Cardiac muscle cell (in vitro differentiated cells and primary cell): ENCODE data around the gene MYCBP2. TPM values are rescaled to one million over a fixed set of nuclear protein-coding genes. Genes with fewer than 3 reads are reported as not detected.

Experiments used
- DNase-seq, 2 donors: peaks; one replicate each; pipeline versions ENCODE4 v3.0.0 to v3.0.0-alpha.2; 2010 to 2017; ENCODE audit warnings: low read depth in 1 of 2, low spot score in 1 of 2
- H3K27ac ChIP-seq: fragments of 200-600 bp; sonication (generic); 2 replicates; pipeline ENCODE4 v1.5.1; 2016
- H3K27me3 ChIP-seq: fragments of 200-600 bp; sonication (generic); 2 replicates; pipeline ENCODE4 v1.6.0; 2016; ENCODE audit warnings: control low read depth
- H3K36me3 ChIP-seq: fragments of 200-600 bp; sonication (generic); 2 replicates; pipeline ENCODE4 v1.5.1; 2016; ENCODE audit warnings: control low read depth
- H3K4me1 ChIP-seq: fragments of 200-600 bp; sonication (generic); 2 replicates; pipeline ENCODE4 v1.8.1; 2017; ENCODE audit warnings: low read depth, mild to moderate bottlenecking, mixed run types
- H3K4me3 ChIP-seq: fragments of 200-600 bp; sonication (generic); 2 replicates; pipeline ENCODE4 v1.5.1; 2016; ENCODE audit warnings: mild to moderate bottlenecking
- H3K9me3 ChIP-seq: fragments of 200-600 bp; sonication (generic); 2 replicates; pipeline ENCODE4 v1.5.1; 2017; ENCODE audit warnings: low read depth, mild to moderate bottlenecking, control low read depth
- CTCF ChIP-seq: IDR thresholded peaks from 2 replicates; pipeline ENCODE4 v1.5.1; 2012; ENCODE audit warnings: low read depth, mild to moderate bottlenecking, low read length
- polyA plus RNA-seq: library from polyadenylated mRNA; unstranded; fragments of >200 nt; fragmentation: Nextera tagmentation; extraction: Ambion mirVana; gene quantifications from 2 replicates; pipeline ENCODE4 v1.2.1, GENCODE V29; 2016
- total RNA-seq: library from RNA; depleted of rRNA; stranded (reverse); fragments of >200 nt; gene quantifications from 2 replicates; pipeline ENCODE4 v1.2.3, GENCODE V29; 2016

The MYCBP2 gene
- total and polyA plus RNA-seq, 2 experiments from 2014 or later = 19.8 to 51.1 TPM

GRCh38 chr13:77177646-77178045 is 149.2 kb downstream of the MYCBP2 start:
- TF ChIP-seq CTCF = no peak
- H3K4me1 ChIP-seq = no peaks in the 10 kb centered on the region
- no peak for DNase-seq
- H3K4me3 ChIP-seq = no peak overlapping the region
- no peaks in the 10 kb centered on the region for H3K27me3 ChIP-seq
- no peak overlapping the region for H3K27ac ChIP-seq
- no peaks in the 10 kb centered on the region for H3K9me3 ChIP-seq
- H3K36me3 ChIP-seq = peaks cover 43% of the 10 kb centered on the region

GRCh38 chr13:77176350-77176749 is 150.5 kb downstream of the MYCBP2 start:
- H3K4me1 ChIP-seq = no peaks in the 10 kb centered on the region
- no peaks in the 10 kb centered on the region for H3K27me3 ChIP-seq
- TF ChIP-seq CTCF = no peak
- H3K27ac ChIP-seq = no peak overlapping the region
- H3K9me3 ChIP-seq = no peaks in the 10 kb centered on the region
- no peak overlapping the region for H3K4me3 ChIP-seq
- peak in 1 of 2 donors; percentile 16 for DNase-seq
- H3K36me3 ChIP-seq = peaks cover 38% of the 10 kb centered on the region

- Histone ChIP-seq H3K27me3 (no peaks in the 10 kb centered on the region), H3K9me3 (no peaks in the 10 kb centered on the region), H3K4me3 (no peak overlapping the region), H3K27ac (no peak overlapping the region), H3K36me3 (peaks cover 32% of the 10 kb centered on the region), H3K4me1 (no peaks in the 10 kb centered on the region)
- DNase-seq = no peak
- TF ChIP-seq CTCF = no peak
Observed at GRCh38 chr13:77172650-77173049, 154.2 kb downstream of the MYCBP2 start.

GRCh38 chr13:77171451-77171850 is 155.4 kb downstream of the MYCBP2 start:
- H3K4me3 ChIP-seq = no peak overlapping the region
- H3K27ac ChIP-seq = no peak overlapping the region
- no peaks in the 10 kb centered on the region for H3K4me1 ChIP-seq
- H3K36me3 ChIP-seq = peaks cover 34% of the 10 kb centered on the region
- H3K9me3 ChIP-seq = no peaks in the 10 kb centered on the region
- H3K27me3 ChIP-seq = no peaks in the 10 kb centered on the region
- DNase-seq = no peak
- TF ChIP-seq CTCF = no peak

- Histone ChIP-seq H3K4me1 (no peaks in the 10 kb centered on the region), H3K27ac (no peak overlapping the region), H3K4me3 (no peak overlapping the region), H3K36me3 (peaks cover 25% of the 10 kb centered on the region), H3K9me3 (no peaks in the 10 kb centered on the region), H3K27me3 (no peaks in the 10 kb centered on the region)
- TF ChIP-seq CTCF = no peak
- DNase-seq = no peak
Observed at GRCh38 chr13:77168237-77168636, 158.7 kb downstream of the MYCBP2 start.

GRCh38 chr13:77150651-77151050 is 176.2 kb downstream of the MYCBP2 start:
- H3K36me3 ChIP-seq = peaks cover 6% of the 10 kb centered on the region
- no peaks in the 10 kb centered on the region for H3K27me3 ChIP-seq
- DNase-seq = peak in 1 of 2 donors; percentile 2

More at GRCh38 chr13:77150651-77151050, 176.2 kb downstream of the MYCBP2 start:
- no peak overlapping the region for H3K27ac ChIP-seq
- TF ChIP-seq CTCF = no peak
- H3K4me1 ChIP-seq = no peaks in the 10 kb centered on the region
- no peaks in the 10 kb centered on the region for H3K9me3 ChIP-seq
- no peak overlapping the region for H3K4me3 ChIP-seq
